Measurements from ENCODE around the gene GDPGP1.

DNA sequence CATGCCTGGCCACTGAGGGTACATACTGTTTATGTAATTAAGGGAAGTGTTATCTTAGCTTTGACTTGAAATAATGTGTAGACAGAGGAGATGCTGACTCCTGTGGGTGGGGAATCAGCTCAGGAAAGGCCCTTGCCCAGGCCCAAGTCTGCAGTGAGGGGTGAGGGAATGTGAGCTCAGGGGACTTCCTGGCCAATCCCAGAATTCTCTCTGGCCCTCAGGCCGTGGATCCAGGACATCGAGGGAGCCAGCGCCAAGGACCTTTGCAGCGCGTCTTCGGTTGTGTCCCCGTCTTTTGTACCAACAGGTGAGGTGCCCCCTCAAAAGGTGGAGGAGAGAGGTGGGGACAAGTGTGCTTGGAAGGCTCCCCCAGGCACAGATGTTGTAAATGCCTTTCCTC lies 6.7 kb upstream of the GDPGP1 start:
- TF ChIP-seq, protein P1, sequence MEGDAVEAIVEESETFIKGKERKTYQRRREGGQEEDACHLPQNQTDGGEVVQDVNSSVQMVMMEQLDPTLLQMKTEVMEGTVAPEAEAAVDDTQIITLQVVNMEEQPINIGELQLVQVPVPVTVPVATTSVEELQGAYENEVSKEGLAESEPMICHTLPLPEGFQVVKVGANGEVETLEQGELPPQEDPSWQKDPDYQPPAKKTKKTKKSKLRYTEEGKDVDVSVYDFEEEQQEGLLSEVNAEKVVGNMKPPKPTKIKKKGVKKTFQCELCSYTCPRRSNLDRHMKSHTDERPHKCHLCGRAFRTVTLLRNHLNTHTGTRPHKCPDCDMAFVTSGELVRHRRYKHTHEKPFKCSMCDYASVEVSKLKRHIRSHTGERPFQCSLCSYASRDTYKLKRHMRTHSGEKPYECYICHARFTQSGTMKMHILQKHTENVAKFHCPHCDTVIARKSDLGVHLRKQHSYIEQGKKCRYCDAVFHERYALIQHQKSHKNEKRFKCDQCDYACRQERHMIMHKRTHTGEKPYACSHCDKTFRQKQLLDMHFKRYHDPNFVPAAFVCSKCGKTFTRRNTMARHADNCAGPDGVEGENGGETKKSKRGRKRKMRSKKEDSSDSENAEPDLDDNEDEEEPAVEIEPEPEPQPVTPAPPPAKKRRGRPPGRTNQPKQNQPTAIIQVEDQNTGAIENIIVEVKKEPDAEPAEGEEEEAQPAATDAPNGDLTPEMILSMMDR (IDR thresholded peaks at IDR 0.05), result no peak
- TF ChIP-seq POLR2AphosphoS5 (IDR thresholded peaks at IDR 0.05), result no peak
